GM18526 (cell line): ENCODE data around the gene SCART1.

Experiments used
- POLR2A ChIP-seq: IDR thresholded peaks from 3 replicates; pipeline ENCODE4 v1.6.1; 2011; ENCODE audit not compliant: insufficient read length; ENCODE audit errors: extremely low read depth

The SCART1 gene

DNA sequence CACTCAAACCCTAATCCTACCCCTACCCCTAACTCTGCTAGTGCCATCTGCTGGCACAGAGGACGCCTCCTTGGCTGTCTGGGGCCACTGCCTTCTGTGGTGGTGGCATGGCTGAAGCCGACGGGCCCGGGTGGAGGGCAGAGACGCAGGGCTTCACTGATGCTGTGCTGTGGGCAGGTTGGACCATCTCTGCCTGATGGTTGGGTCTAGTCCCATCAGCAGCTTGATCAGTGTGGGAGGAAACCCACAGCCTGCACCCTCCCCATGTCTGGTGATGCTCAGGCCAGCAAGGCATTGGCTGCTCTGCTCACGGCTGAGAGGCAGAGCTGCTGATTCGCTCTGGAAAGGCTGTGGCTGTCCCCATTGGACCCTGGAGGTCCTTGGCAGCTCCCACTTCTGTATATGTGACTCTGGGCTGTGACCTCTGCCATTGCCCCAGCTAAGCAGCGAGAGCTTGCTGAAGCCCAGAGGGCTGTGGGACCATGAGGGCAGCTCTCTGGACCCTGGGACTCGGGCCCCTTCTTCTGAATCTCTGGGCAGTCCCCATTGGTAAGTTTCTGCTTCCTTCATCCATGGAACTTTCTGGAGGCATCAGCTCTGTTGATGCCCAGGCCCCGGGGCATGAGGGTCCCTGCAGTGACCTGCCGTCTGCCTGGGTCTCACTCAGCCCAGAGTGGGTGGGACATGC, at the start of gene SCART1:
TSS of gene SCART1 (plus strand) at position 430 of the 688 bp plus-strand sequence. CDS start at position 483, 53 bp downstream.
- no peak for TF ChIP-seq POLR2A

DNA sequence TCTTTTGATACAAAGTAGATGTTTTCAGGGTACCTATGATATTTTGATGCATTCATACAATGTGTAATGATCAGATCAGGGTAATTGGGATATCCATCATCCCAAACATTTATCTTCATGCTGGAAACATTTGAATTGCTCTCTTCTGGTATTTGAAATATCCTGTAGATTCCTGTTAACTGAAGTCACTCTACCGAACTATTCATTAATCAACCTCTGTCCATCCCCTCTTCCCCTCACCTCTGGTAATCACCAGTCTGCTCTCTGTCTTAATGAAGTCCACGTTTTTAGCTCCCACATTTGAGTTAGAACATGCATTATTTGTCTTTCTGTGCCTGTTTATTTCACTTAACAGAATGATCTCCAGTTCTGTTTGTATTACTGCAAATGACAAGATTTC, 48.5 kb upstream of the SCART1 start:
- TF ChIP-seq POLR2A, result no peak

DNA sequence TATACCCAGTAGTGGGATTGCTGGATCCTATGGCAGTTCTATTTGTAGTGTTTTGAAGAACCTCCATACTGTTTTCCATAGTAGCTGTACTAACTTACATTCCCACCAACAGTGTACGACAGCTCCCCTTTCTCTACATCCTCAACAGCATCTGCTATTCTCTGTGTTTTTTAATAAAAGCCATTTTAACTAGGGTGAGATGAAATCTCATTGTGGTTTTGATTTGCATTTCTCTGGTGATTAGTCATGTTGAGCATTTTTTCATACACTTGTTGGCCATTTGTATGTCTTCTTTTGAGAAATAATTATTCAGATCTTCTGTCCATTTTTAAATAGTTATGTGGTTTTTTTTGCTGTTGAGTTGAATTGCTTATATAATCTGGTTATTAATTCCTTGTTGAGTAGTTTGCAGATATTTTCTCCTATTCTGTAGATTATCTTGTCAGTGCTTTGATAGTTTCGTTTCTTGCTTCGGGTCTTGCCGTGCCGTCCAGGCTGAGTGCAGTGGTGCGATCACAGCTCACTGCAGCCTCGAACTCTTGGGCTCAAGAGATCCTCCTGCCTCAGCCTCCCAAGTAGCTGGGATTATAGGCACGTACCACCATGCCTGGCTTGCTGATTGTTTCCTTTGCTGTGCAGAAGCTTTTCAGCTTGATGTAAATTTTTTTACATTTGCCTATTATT, 47.8 kb upstream of the SCART1 start:
- no peak for TF ChIP-seq POLR2A

DNA sequence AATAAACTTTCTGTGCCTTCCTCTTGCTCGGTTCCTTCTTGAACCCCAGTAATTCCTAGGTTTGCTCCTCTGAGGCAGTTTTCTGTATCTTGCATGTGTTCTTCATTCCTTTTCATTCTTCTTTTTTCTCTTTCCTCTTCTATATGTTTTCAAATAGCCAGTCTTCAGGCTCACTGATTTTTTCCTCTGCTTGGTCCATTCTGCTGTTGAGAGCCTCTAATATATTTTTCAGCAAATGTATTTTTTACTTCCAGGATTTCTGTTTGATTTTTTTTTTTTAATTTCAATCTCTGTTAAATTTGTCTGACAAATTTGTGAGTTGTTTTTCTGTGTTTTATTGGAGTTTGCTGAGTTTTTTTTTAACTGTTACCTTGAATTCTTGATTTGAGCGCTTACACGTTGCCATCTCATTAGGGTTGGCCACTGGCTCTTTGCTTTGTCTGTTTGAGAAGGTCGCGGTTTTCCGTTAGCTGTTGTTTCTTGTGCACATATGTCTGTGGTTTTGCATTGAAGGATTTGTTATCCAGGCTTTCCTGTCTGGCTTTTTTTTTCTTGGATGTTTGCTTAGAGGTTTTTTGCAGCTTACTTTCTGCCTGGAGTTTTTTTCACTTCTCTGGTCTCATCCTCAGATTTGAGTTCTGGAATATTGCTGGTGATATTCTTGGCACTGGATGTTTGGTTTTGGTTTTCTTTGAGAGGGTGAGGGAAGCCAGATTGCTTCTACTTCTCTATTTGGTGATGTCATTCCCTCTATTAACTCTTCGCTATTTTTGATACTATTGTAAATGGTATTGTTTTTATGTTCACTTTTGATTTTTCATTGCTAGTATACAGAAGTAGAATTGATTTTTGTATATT, 42.0 kb upstream of the SCART1 start:
- TF ChIP-seq POLR2A, result no peak

DNA sequence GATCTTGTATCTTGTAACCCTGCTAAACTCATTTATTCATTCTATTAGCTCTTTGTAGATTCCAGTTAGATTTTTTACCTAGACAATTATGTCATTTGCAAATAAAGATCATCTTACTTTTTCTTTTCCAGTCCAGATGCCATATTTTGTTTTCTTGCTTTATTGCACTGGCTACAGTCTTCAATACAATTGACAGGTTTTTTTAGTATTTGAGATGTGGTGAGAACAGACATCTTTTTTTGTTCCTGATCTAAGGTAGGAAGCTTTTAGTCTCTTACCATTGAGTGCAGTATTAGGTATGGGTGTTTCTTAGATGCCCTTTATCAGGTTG, 41.4 kb upstream of the SCART1 start:
- TF ChIP-seq POLR2A, result no peak

DNA sequence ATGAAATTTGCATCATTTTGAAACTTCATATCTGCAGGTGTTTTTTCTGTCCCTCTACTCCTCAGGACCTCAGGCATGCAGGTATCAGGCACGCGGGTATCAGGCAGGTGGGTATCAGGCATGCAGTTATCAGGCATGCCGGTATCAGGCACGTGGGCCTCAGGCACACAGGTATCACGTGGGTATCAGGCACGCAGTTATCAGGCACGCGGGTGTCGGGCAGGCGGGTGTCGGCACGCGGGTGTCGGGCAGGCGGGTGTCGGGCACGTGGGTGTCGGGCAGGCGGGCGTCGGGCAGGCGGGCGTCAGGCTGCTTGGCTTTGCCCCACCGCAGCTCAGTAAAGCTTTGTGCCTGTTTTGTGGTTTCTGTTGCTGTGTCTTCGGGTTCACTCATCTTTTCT, 38.0 kb upstream of the SCART1 start:
- no peak for TF ChIP-seq POLR2A

DNA sequence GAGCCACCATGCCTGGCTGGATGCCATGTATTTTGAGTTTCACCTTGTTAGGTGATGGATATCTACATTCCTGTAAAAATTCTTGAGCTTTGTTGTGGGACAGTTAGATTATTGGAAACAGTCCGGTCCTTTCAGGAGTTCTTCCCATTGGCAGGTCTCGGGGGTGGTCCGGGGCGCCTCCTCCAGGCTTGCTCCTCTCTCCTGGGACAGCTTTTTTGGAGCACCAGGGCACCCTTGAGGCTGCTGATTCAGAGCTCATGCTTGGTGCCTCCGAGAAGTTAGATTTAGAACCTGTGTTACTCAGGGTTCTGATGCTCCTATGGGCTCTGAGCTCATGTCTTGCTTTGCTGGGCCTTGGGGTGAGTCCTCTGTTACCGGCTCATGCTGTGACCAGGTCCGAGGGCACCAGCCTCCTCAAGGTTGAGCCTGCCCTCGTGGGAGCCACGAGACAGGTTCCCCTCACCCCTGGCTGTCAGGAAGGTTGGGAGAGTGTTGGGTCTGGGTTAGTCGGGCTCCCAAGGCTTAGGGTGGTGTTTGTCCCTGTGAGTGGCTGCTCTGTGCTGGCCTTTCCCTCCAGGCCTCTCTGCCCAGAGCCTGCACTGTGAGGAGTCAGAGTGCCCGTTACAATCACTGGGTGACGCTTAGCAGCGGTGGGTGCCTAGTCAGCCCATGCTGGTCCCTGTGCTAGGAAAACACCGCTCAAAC, 35.3 kb upstream of the SCART1 start:
- TF ChIP-seq POLR2A, result no peak

DNA sequence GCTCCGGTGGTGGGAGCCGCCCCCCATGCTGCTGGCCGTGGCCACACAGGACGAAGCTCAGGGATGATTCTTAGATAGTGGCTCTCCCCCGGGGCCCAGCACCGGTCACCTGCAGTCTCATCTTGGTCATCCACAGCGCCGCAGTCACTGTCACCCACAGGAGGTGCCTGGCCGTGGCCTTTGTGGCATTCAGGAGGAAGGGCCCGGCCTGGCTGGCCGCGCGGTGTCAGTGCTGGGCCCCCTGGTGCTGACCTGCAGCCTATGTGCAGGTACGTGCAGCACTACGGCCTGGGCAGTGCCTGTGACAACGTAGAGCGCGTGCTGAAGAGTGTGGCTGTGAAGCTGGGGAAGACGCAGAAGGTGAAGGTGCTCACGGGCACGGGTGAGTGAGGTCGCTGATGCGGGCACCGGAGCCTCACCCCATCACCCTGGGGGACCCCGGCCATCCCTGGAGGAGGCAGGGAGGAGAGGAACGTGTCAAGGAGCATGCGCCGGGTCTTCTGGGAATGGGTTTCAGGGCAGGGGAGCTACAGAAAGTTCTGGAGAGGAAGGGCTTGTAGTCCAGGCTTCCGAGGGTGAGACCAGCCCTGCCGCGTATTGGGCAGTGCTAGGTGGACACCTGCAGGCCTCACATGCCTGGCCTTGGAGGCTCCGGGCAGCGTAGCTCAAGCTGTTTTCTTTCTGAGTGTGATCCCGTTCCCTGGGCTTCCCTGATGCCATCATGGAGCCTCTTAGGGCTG, 34.4 kb upstream of the SCART1 start:
- peak; percentile 8 for TF ChIP-seq POLR2A

DNA sequence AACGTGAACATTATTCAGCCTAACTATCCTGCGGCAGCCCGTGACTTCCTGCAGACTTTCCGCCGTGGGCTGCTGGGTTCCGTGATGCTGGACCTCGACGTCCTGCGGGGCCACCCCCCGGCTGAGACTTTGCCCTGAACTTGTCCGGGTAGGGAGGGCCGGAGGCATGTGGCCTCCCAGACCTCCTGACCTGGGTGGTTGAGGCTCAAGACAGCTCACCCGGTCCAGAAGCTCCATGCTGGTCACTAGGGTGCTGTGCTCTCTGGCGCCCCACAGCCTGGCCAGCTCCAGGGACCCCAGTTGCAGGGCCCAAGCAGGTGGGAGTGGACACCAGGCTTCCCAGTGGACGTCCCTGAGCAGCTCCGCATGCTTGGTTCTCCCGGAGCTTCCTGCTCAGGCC, 33.7 kb upstream of the SCART1 start:
- no peak for TF ChIP-seq POLR2A

DNA sequence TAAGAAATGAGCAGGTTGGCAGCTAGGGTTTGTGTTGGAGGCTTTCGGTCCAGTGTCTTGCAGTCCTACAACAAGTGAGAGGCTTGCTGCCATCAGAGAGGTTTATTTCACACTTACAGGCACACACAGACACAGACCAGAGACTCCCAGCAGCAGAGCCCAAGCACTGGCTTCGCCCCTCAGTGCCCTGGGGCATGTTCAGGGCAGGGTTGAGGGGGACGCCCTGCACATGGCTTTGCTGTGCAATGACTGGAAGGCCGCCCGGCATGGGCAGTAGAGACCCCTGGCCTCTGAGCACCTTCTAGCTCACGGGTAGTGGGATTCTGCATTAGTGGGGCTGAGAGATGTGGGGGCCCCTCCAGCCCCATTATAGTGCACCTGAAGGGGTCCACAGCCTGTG, 33.2 kb upstream of the SCART1 start:
- no peak for TF ChIP-seq POLR2A

DNA sequence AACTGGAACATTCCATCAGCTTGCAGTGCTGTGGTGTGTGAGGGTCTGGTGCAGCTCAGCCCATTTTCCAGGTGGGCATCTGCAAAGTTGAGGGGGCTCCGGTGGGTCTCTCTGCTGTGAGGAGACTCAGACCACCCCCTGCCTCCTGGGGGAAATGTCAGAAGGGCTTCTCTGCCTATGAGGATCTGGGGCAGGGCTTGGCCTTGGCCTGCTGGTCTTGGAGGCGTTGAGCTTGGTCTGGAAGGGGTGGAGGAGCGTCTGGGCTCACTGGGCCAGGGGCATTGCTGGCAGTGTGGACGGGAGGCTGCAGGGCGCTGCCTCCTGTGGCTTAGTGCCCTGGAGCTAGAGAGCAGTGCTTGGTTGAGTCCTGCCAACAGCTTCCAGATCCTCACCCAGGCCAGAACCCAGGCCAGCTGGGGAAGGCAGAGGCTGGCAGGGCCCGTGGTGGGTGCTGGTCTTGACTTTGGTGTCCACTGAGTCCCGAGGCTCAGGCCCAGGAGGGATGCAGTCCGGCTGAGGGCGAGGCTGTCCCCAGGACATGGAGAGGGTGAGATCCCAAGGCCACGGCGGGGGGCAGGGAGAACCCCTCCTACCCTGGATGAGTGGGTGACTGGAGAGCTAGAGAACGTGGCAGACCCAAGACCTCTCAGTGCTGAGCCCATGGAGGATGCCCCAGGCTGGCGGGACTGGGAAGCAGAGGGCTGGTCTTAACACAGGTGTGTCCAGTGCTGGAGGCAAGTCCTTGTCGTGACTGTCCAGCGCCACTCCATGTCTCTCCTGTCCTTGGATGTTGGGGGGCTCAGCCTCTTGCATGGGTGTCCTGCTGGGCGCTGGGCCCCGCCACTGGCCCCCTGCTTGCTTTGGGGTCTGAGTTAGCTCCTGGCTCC, 32.2 kb upstream of the SCART1 start:
- no peak for TF ChIP-seq POLR2A

DNA sequence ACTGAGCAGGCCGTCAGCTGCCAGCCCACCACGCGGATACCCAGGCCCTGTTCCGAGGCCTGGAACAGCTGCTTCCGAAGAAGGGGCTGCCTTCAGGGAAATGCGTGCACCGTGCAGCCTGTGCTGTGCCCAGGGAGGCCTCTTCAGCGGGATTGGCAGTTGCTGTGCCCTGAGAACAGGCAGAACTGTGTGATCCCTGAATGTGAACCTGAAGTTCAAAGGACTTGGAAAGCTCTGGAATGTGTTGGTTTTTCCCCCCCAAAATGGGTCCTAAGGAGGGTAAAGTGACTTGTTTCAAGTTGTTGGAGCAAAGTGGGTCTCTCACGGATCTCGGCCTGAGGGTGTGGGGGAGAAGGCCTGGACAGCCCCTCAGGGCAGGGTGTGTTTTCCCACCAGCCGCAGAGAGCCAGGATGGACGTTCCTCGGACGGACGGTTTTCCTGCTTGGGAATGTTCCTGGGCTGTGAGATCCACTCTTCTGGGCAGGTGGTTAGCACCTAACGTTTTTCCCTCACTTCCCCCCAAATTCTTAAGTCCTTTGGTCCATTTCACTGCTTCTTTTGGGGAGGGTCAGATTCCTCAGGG, 31.4 kb upstream of the SCART1 start:
- TF ChIP-seq POLR2A, result no peak
